HepG2 (cell line): ENCODE results near the gene RHBDL1. TPM values are rescaled to one million over a fixed set of nuclear protein-coding genes. Genes with fewer than 3 reads are reported as not detected.
A peak's percentile ranks its signal among the peaks of the same experiment; 100 is the strongest.

ENCODE experiments used
- CCDC6 ChIP-seq: sonication (generic); formaldehyde crosslinking; IDR thresholded peaks from 2 replicates; pipeline ENCODE4 v1.8.1; 2022; ENCODE audit warnings: mild to moderate bottlenecking, missing genetic modification reagents, moderate library complexity
- DMAP1 ChIP-seq: IDR thresholded peaks from 2 replicates; pipeline ENCODE4 v1.6.1; 2016
- EEA1 ChIP-seq: sonication (generic); formaldehyde crosslinking; IDR thresholded peaks from 2 replicates; pipeline ENCODE4 v1.5.1; 2020; ENCODE audit warnings: mild to moderate bottlenecking, missing genetic modification reagents, borderline replicate concordance
- EP300 ChIP-seq, 3 experiments: sonication (generic) in 1 of 3; formaldehyde crosslinking in 1 of 3; IDR thresholded peaks; 2 replicates each; pipeline versions ENCODE4 v1.5.1 to v1.6.1; 2011 to 2020; ENCODE audit warnings: low read depth in 2 of 3, low read length in 2 of 3, borderline replicate concordance in 1 of 3, improper control_type of control experiment in 1 of 3, mild to moderate bottlenecking in 1 of 3, missing genetic modification reagents in 1 of 3, moderate library complexity in 1 of 3
- GLI4 ChIP-seq: sonication (generic); formaldehyde crosslinking; IDR thresholded peaks from 2 replicates; pipeline ENCODE4 v1.5.1; 2020; ENCODE audit warnings: missing genetic modification reagents, mild to moderate bottlenecking, moderate library complexity, borderline replicate concordance
- MIER2 ChIP-seq: IDR thresholded peaks from 2 replicates; pipeline ENCODE4 v1.6.1; 2016; ENCODE audit warnings: missing biosample characterization, missing genetic modification reagents
- NCOA1 ChIP-seq: sonication (generic); formaldehyde crosslinking; IDR thresholded peaks from 2 replicates; pipeline ENCODE4 v1.9.0; 2021; ENCODE audit warnings: missing genetic modification reagents
- WIZ ChIP-seq: sonication (generic); formaldehyde crosslinking; IDR thresholded peaks from 2 replicates; pipeline ENCODE4 v1.5.1; 2020; ENCODE audit warnings: mild to moderate bottlenecking, missing genetic modification reagents
- YEATS4 ChIP-seq: sonication (generic); formaldehyde crosslinking; IDR thresholded peaks from 2 replicates; pipeline ENCODE4 v1.4.0; 2020; ENCODE audit warnings: missing genetic modification reagents, borderline replicate concordance
- ZBTB1 ChIP-seq: sonication (generic); formaldehyde crosslinking; IDR thresholded peaks from 2 replicates; pipeline ENCODE4 v1.4.0; 2020; ENCODE audit warnings: missing genetic modification reagents, borderline replicate concordance
- ZFP91 ChIP-seq: sonication (generic); formaldehyde crosslinking; IDR thresholded peaks from 2 replicates; pipeline ENCODE4 v1.9.0; 2022; ENCODE audit warnings: missing genetic modification reagents, mild to moderate bottlenecking, borderline replicate concordance
- ZNF274 ChIP-seq: sonication (generic); formaldehyde crosslinking; IDR thresholded peaks from 2 replicates; pipeline ENCODE4 v1.5.1; 2020; ENCODE audit warnings: mild to moderate bottlenecking, missing genetic modification reagents
- ZNF326 ChIP-seq: sonication (generic); formaldehyde crosslinking; IDR thresholded peaks from 2 replicates; pipeline ENCODE4 v1.4.0; 2020; ENCODE audit warnings: missing genetic modification reagents, borderline replicate concordance
- ZNF580 ChIP-seq: IDR thresholded peaks from 2 replicates; pipeline ENCODE4 v1.6.1; 2016; ENCODE audit warnings: low read depth, borderline replicate concordance
- ZNF605 ChIP-seq: sonication (generic); formaldehyde crosslinking; IDR thresholded peaks from 2 replicates; pipeline ENCODE4 v1.8.0; 2022; ENCODE audit warnings: mild to moderate bottlenecking, missing genetic modification reagents
- ZNF841 ChIP-seq: sonication (generic); formaldehyde crosslinking; IDR thresholded peaks from 2 replicates; pipeline ENCODE4 v1.8.1; 2023; ENCODE audit warnings: missing genetic modification reagents, borderline replicate concordance
- ZSCAN22 ChIP-seq: sonication (generic); formaldehyde crosslinking; IDR thresholded peaks from 2 replicates; pipeline ENCODE4 v1.4.0; 2020; ENCODE audit warnings: mild to moderate bottlenecking, missing genetic modification reagents
- polyA plus RNA-seq, 8 experiments: library from polyadenylated mRNA; depleted of rRNA in 3 of 8; stranded (reverse) in 7 of 8; unstranded in 1 of 8; fragments of >200 nt; fragmentation: Illumina TruSeq in 4 of 8; extraction: Trizol in 4 of 8; gene quantifications; 2 replicates each; pipeline versions ENCODE4 v1.2.1 to v1.2.3, GENCODE V29; 2011 to 2016; ENCODE audit warnings: low read depth in 4 of 8, missing spikeins in 1 of 8, mixed read lengths in 1 of 8; ENCODE audit not compliant: insufficient read depth in 1 of 8
- total RNA-seq, 5 experiments: library from RNA; depleted of rRNA; stranded (reverse); fragments of >200 nt; fragmentation: Illumina TruSeq; extraction: Trizol; gene quantifications; 2 replicates each; pipeline ENCODE4 v1.2.3, GENCODE V29; 2016; ENCODE audit warnings: low read depth in 1 of 5
- TF ChIP-seq, protein P1 (sequence below): sonication (generic); formaldehyde crosslinking; IDR thresholded peaks from 2 replicates; pipeline ENCODE4; 2020; ENCODE audit warnings: missing genetic modification reagents, mild to moderate bottlenecking, borderline replicate concordance
- TF ChIP-seq, protein P2 (sequence below), 2 experiments: sonication (generic) in 1 of 2; formaldehyde crosslinking in 1 of 2; IDR thresholded peaks; 2 replicates each; pipeline versions ENCODE4 v1.4.0 to v1.6.1; 2018 to 2020; ENCODE audit warnings: missing genetic modification reagents in 2 of 2, borderline replicate concordance in 1 of 2, low read depth in 1 of 2, mild to moderate bottlenecking in 1 of 2, missing biosample characterization in 1 of 2

RHBDL1 gene
- total and polyA plus RNA-seq, 2 of the 13 experiments (the other 11 are each of a cell fraction or from before 2014, with no cell fraction given): 1.8 to 3.8 TPM

GRCh38 chr16:720990-721764 lies 45.7 kb downstream of the RHBDL1 start, which contains the start of gene ANTKMT (continued):
- TF ChIP-seq EEA1 (CRISPR knock-in tag): peak; percentile 60; the same call in 1 of the 2 replicates
- TF ChIP-seq ZNF326 (CRISPR knock-in tag): no peak
- no peak; the same call in 1 of the 2 replicates for TF ChIP-seq DMAP1 (CRISPR knock-in tag)
- 0 out of 4 replicates have a peak, but pooled peaks of 1 of the 2 experiments have one; percentile 15 for TF ChIP-seq EP300 (IDR thresholded peaks at IDR 0.05; ENCODE audit: low read depth in 2 of 2, low read length in 2 of 2)
- TF ChIP-seq EP300 (CRISPR knock-in tag; IDR thresholded peaks at IDR 0.05; ENCODE audit: borderline replicate concordance): no peak
- TF ChIP-seq, protein P1, sequence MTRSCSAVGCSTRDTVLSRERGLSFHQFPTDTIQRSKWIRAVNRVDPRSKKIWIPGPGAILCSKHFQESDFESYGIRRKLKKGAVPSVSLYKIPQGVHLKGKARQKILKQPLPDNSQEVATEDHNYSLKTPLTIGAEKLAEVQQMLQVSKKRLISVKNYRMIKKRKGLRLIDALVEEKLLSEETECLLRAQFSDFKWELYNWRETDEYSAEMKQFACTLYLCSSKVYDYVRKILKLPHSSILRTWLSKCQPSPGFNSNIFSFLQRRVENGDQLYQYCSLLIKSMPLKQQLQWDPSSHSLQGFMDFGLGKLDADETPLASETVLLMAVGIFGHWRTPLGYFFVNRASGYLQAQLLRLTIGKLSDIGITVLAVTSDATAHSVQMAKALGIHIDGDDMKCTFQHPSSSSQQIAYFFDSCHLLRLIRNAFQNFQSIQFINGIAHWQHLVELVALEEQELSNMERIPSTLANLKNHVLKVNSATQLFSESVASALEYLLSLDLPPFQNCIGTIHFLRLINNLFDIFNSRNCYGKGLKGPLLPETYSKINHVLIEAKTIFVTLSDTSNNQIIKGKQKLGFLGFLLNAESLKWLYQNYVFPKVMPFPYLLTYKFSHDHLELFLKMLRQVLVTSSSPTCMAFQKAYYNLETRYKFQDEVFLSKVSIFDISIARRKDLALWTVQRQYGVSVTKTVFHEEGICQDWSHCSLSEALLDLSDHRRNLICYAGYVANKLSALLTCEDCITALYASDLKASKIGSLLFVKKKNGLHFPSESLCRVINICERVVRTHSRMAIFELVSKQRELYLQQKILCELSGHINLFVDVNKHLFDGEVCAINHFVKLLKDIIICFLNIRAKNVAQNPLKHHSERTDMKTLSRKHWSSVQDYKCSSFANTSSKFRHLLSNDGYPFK (CRISPR knock-in tag): 0 out of 2 replicates have a peak, but pooled peaks have one; percentile 17
- TF ChIP-seq ZNF274: peak; percentile 87
- TF ChIP-seq CCDC6 (CRISPR knock-in tag): peak; percentile 82
- TF ChIP-seq ZNF605 (CRISPR knock-in tag): peak; percentile 77; the same call in 1 of the 2 replicates
- no peak for TF ChIP-seq NCOA1 (CRISPR knock-in tag)
- TF ChIP-seq, protein P2, sequence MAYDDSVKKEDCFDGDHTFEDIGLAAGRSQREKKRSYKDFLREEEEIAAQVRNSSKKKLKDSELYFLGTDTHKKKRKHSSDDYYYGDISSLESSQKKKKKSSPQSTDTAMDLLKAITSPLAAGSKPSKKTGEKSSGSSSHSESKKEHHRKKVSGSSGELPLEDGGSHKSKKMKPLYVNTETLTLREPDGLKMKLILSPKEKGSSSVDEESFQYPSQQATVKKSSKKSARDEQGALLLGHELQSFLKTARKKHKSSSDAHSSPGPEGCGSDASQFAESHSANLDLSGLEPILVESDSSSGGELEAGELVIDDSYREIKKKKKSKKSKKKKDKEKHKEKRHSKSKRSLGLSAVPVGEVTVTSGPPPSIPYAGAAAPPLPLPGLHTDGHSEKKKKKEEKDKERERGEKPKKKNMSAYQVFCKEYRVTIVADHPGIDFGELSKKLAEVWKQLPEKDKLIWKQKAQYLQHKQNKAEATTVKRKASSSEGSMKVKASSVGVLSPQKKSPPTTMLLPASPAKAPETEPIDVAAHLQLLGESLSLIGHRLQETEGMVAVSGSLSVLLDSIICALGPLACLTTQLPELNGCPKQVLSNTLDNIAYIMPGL (CRISPR knock-in tag; IDR thresholded peaks at IDR 0.05; ENCODE audit: borderline replicate concordance in 1 of 2, low read depth in 1 of 2): peak; percentile 66 to 76; a peak in 3 of 4 replicates
- no peak for TF ChIP-seq MIER2 (CRISPR knock-in tag)
- peak; percentile 69 for TF ChIP-seq WIZ
- TF ChIP-seq ZSCAN22 (CRISPR knock-in tag): no peak
- TF ChIP-seq ZNF580 (CRISPR knock-in tag): peak; percentile 41; the same call in 1 of the 2 replicates
- TF ChIP-seq ZBTB1 (CRISPR knock-in tag): no peak
- peak; percentile 19 for TF ChIP-seq ZFP91 (CRISPR knock-in tag)
- TF ChIP-seq ZNF841: no peak; the same call in 1 of the 2 replicates
- peak; percentile 93 for TF ChIP-seq YEATS4
- TF ChIP-seq GLI4 (CRISPR knock-in tag): 0 out of 2 replicates have a peak, but pooled peaks have one; percentile 33
